OCI-LY3 (cell line): ENCODE measurements around the gene KLHL42.

ENCODE experiments used
- H2AFZ ChIP-seq: fragments of 200-600, 300-600 bp; shearing (Covaris generic); 2 replicates; pipeline ENCODE4 v1.6.0; 2014; ENCODE audit warnings: antibody characterized with exemption, low read depth, low read length
- H3K27ac ChIP-seq: fragments of 200-600, 300-600 bp; sonication (generic); 2 replicates; pipeline ENCODE4 v1.5.1; 2014; ENCODE audit warnings: mild to moderate bottlenecking, low read length, moderate library complexity, mixed read lengths
- H3K27me3 ChIP-seq: fragments of 200-600, 300-600 bp; sonication (generic); 2 replicates; pipeline ENCODE4 v1.6.1; 2014; ENCODE audit warnings: low read depth, low read length, mixed read lengths
- H3K36me3 ChIP-seq: fragments of 200-600, 300-600 bp; sonication (generic); replicated peaks from 2 replicates; pipeline ENCODE3; 2014; ENCODE audit warnings: low read depth, low read length, mixed read lengths
- H3K4me1 ChIP-seq: fragments of 300-600, 200-600 bp; sonication (generic); 2 replicates; pipeline ENCODE4 v1.6.1; 2014; ENCODE audit warnings: low read length, mixed read lengths
- H3K4me2 ChIP-seq: fragments of 200-600, 300-600 bp; sonication (generic); 2 replicates; pipeline ENCODE4 v1.6.1; 2014; ENCODE audit warnings: low read length, mixed read lengths
- H3K4me3 ChIP-seq: fragments of 300-600, 200-600 bp; sonication (generic); 2 replicates; pipeline ENCODE4 v1.5.1; 2014; ENCODE audit warnings: antibody characterized with exemption, mild to moderate bottlenecking, low read length, moderate library complexity
- H3K79me2 ChIP-seq: fragments of 300-600, 200-600 bp; shearing (Covaris generic); 2 replicates; pipeline ENCODE4 v1.6.1; 2014; ENCODE audit warnings: mild to moderate bottlenecking, low read length, mixed read lengths
- H3K9ac ChIP-seq: fragments of 300-600, 200-600 bp; shearing (Covaris generic); 2 replicates; pipeline ENCODE4 v1.6.0; 2014; ENCODE audit warnings: mild to moderate bottlenecking, low read length, moderate library complexity
- H3K9me3 ChIP-seq: fragments of 200-600, 300-600 bp; shearing (Covaris generic); 2 replicates; pipeline ENCODE4 v1.6.1; 2014; ENCODE audit warnings: low read length, mixed read lengths; ENCODE audit not compliant: insufficient read depth
- H4K20me1 ChIP-seq: fragments of 200-600, 300-600 bp; sonication (generic); 2 replicates; pipeline ENCODE4 v1.6.1; 2016; ENCODE audit warnings: low read length, mixed read lengths; ENCODE audit not compliant: insufficient read depth
- CTCF ChIP-seq: fragments of 200-600, 300-600 bp; sonication (generic); IDR thresholded peaks from 2 replicates; pipeline ENCODE4 v1.5.1; 2014; ENCODE audit warnings: antibody characterized with exemption, low read length, low read depth
- EZH2phosphoT487 ChIP-seq: fragments of 200-600 bp; shearing (Covaris generic); IDR thresholded peaks from 2 replicates; pipeline ENCODE4 v1.6.1; 2018; ENCODE audit warnings: antibody characterized with exemption, mixed run types, low read depth

Gene KLHL42

GRCh38 chr12:27823038-27823437 lies 43.0 kb downstream of the KLHL42 start:
- no peaks in the 10 kb centered on the region for H3K27me3 ChIP-seq
- H4K20me1 ChIP-seq = no peaks in the 10 kb centered on the region
- H3K79me2 ChIP-seq = no peaks in the 10 kb centered on the region
- H3K4me2 ChIP-seq = peak overlapping the region; percentile 60
- no peak for TF ChIP-seq CTCF
- TF ChIP-seq EZH2phosphoT487 = no peak
- no peak overlapping the region for H3K4me3 ChIP-seq
- peaks cover 46% of the 10 kb centered on the region for H3K4me1 ChIP-seq
- H3K9ac ChIP-seq = no peak overlapping the region
- H3K36me3 ChIP-seq = no peaks in the 10 kb centered on the region
- peak overlapping the region; percentile 50; the same call in 1 of the 2 replicates for H3K27ac ChIP-seq
- H2AFZ ChIP-seq = no peak overlapping the region
- no peaks in the 10 kb centered on the region for H3K9me3 ChIP-seq

- H3K4me3 ChIP-seq = peak overlapping the region; percentile 20
- TF ChIP-seq CTCF (no peak), EZH2phosphoT487 (no peak)
- 0 out of 2 replicates have a peak overlapping the region, but pooled peaks have one; percentile 5 for H3K9ac ChIP-seq
- no peaks in the 10 kb centered on the region for H3K27me3 ChIP-seq
- peaks cover 45% of the 10 kb centered on the region for H3K4me1 ChIP-seq
- no peaks in the 10 kb centered on the region for H3K36me3 ChIP-seq
- peak overlapping the region; percentile 60 for H3K4me2 ChIP-seq
- H3K27ac ChIP-seq = peak overlapping the region; percentile 47
- H3K79me2 ChIP-seq = no peaks in the 10 kb centered on the region
- H3K9me3 ChIP-seq = no peaks in the 10 kb centered on the region
- peak overlapping the region; percentile 64; the same call in 1 of the 2 replicates for H2AFZ ChIP-seq
- no peaks in the 10 kb centered on the region for H4K20me1 ChIP-seq
Measured at GRCh38 chr12:27824126-27824842, 44.3 kb downstream of the KLHL42 start.

- H3K4me2 ChIP-seq = no peak overlapping the region
- H3K9ac ChIP-seq = no peak overlapping the region
- no peaks in the 10 kb centered on the region for H4K20me1 ChIP-seq
- no peak overlapping the region for H3K27ac ChIP-seq
- no peak overlapping the region for H2AFZ ChIP-seq
- TF ChIP-seq CTCF (no peak), EZH2phosphoT487 (no peak)
- H3K4me1 ChIP-seq = peaks cover 38% of the 10 kb centered on the region
- no peaks in the 10 kb centered on the region for H3K36me3 ChIP-seq
- H3K4me3 ChIP-seq = no peak overlapping the region
- no peaks in the 10 kb centered on the region for H3K9me3 ChIP-seq
- no peaks in the 10 kb centered on the region for H3K27me3 ChIP-seq
- H3K79me2 ChIP-seq = no peaks in the 10 kb centered on the region
Measured at GRCh38 chr12:27826076-27826475, 46.0 kb downstream of the KLHL42 start.

GRCh38 chr12:27828196-27828595 lies 48.2 kb downstream of the KLHL42 start:
- no peak overlapping the region for H3K9ac ChIP-seq
- H4K20me1 ChIP-seq = no peaks in the 10 kb centered on the region
- H3K4me2 ChIP-seq = no peak overlapping the region
- no peaks in the 10 kb centered on the region for H3K27me3 ChIP-seq
- H3K4me1 ChIP-seq = peaks cover 17% of the 10 kb centered on the region
- H3K27ac ChIP-seq = no peak overlapping the region
- no peak overlapping the region for H3K4me3 ChIP-seq
- H2AFZ ChIP-seq = no peak overlapping the region
- TF ChIP-seq EZH2phosphoT487 (no peak), CTCF (no peak)
- H3K79me2 ChIP-seq = no peaks in the 10 kb centered on the region
- no peaks in the 10 kb centered on the region for H3K36me3 ChIP-seq
- no peaks in the 10 kb centered on the region for H3K9me3 ChIP-seq
